SK-N-SH (cell line): ENCODE results near the gene CNTN4. TPM values are rescaled to one million over a fixed set of nuclear protein-coding genes. Genes with fewer than 3 reads are reported as not detected.

Source experiments
- CTCF ChIA-PET: fragments of 300-600, 350-600 bp; formaldehyde crosslinking; extraction: SDS; loops from one replicate; lab custom pipeline; 2021; lab: Yijun Ruan, JAX
- POLR2A ChIA-PET: fragments of 350-600 bp; sonication (Branson Sonifier 250); formaldehyde crosslinking; extraction: SDS; loops from one replicate; lab custom pipeline; 2020; ENCODE audit warnings: antibody characterized with exemption, inconsistent platforms; lab: Yijun Ruan, JAX
- DNase-seq: peaks from one replicate; pipeline ENCODE4 v3.0.0; 2012
- H2AFZ ChIP-seq: fragments of 200-600 bp; sonication (generic); 2 replicates; pipeline ENCODE4 v1.8.1; 2016; ENCODE audit warnings: antibody characterized with exemption, mild to moderate bottlenecking, low read depth
- H3F3A ChIP-seq: fragments of 200-600 bp; sonication (generic); replicated peaks from 2 replicates; pipeline ENCODE3; 2016; ENCODE audit warnings: antibody characterized with exemption, mild to moderate bottlenecking; ENCODE audit not compliant: insufficient read depth
- H3K27ac ChIP-seq, 2 experiments: fragments of 200-500 bp in 1 of 2; fragments of 200-600 bp in 1 of 2; sonication (Bioruptor generic) in 1 of 2; sonication (generic), shearing (Covaris generic) in 1 of 2; 2 replicates each; pipeline versions ENCODE4 v1.5.1 to v1.6.1; 2014 to 2016; ENCODE audit warnings: low read depth in 2 of 2, inconsistent platforms in 1 of 2, low read length in 1 of 2, mild to moderate bottlenecking in 1 of 2, mixed read lengths in 1 of 2
- H3K27me3 ChIP-seq: fragments of 200-600 bp; sonication (generic), shearing (Covaris generic); 2 replicates; pipeline ENCODE4 v1.6.1; 2016; ENCODE audit warnings: mixed run types; ENCODE audit not compliant: insufficient read depth
- H3K36me3 ChIP-seq, 2 experiments: fragments of 200-500 bp in 1 of 2; fragments of 200-600 bp in 1 of 2; sonication (Bioruptor generic) in 1 of 2; sonication (generic) in 1 of 2; replicated peaks in 1 of 2; 2 replicates each; pipeline versions ENCODE3 to v1.5.1; 2014 to 2016; ENCODE audit warnings: low read length in 1 of 2, mild to moderate bottlenecking in 1 of 2; ENCODE audit not compliant: insufficient read depth in 2 of 2, control insufficient read depth in 1 of 2
- H3K4me1 ChIP-seq, 2 experiments: fragments of 200-500 bp in 1 of 2; fragments of 200-600 bp in 1 of 2; sonication (Bioruptor generic) in 1 of 2; sonication (generic), shearing (Covaris generic) in 1 of 2; 2 replicates each; pipeline versions ENCODE4 v1.5.1 to v1.6.1; 2014 to 2016; ENCODE audit warnings: low read depth in 1 of 2, low read length in 1 of 2, mixed run types in 1 of 2; ENCODE audit not compliant: insufficient read depth in 2 of 2, control insufficient read depth in 1 of 2
- H3K4me2 ChIP-seq: fragments of 200-600 bp; sonication (generic), shearing (Covaris generic); 2 replicates; pipeline ENCODE4 v1.6.1; 2017; ENCODE audit warnings: mixed run types
- H3K4me3 ChIP-seq, 2 experiments: fragments of 200-500 bp in 1 of 2; fragments of 200-600 bp in 1 of 2; sonication (Bioruptor generic) in 1 of 2; sonication (generic), shearing (Covaris generic) in 1 of 2; 2 replicates each; pipeline versions ENCODE4 v1.5.1 to v1.8.1; 2014 to 2016; ENCODE audit warnings: low read depth in 2 of 2, inconsistent platforms in 1 of 2, low read length in 1 of 2, mild to moderate bottlenecking in 1 of 2, mixed read lengths in 1 of 2, moderate library complexity in 1 of 2
- H3K79me2 ChIP-seq: fragments of 200-600 bp; sonication (generic); 2 replicates; pipeline ENCODE4 v1.8.1; 2017; ENCODE audit warnings: mild to moderate bottlenecking; ENCODE audit not compliant: insufficient read depth
- H3K9ac ChIP-seq: fragments of 200-600 bp; sonication (generic); 2 replicates; pipeline ENCODE4 v1.6.1; 2017; ENCODE audit warnings: mixed run types
- H3K9me2 ChIP-seq: fragments of 200-600 bp; sonication (generic); 2 replicates; pipeline ENCODE4 v1.6.1; 2017; ENCODE audit warnings: mixed run types
- H3K9me3 ChIP-seq: fragments of 200-600 bp; sonication (generic); 2 replicates; pipeline ENCODE4 v1.6.1; 2017; ENCODE audit warnings: mixed run types, mild to moderate bottlenecking, moderate library complexity
- H4K20me1 ChIP-seq: fragments of 200-600 bp; sonication (generic); 2 replicates; pipeline ENCODE4 v1.6.1; 2017; ENCODE audit warnings: mild to moderate bottlenecking, mixed run types; ENCODE audit not compliant: insufficient read depth
- EZH2phosphoT487 ChIP-seq: fragments of 200-600 bp; sonication (generic); IDR thresholded peaks from 2 replicates; pipeline ENCODE4 v1.6.1; 2017; ENCODE audit warnings: low read depth, mixed run types, mild to moderate bottlenecking, antibody characterized with exemption, moderate library complexity, borderline replicate concordance
- JUND ChIP-seq: IDR thresholded peaks from 2 replicates; pipeline ENCODE4 v1.4.0; 2012
- NFIC ChIP-seq: IDR thresholded peaks from 2 replicates; pipeline ENCODE4 v1.4.0; 2012; ENCODE audit warnings: borderline replicate concordance
- POLR2AphosphoS5 ChIP-seq: IDR thresholded peaks from 2 replicates; pipeline ENCODE4 v1.6.1; 2012; ENCODE audit warnings: low read depth, low read length
- RAD21 ChIP-seq: IDR thresholded peaks from 2 replicates; pipeline ENCODE4 v1.6.1; 2012; ENCODE audit warnings: mild to moderate bottlenecking, low read length
- RCOR1 ChIP-seq: fragments of 150-350 bp; IDR thresholded peaks from 2 replicates; pipeline ENCODE4 v1.6.1; 2017; ENCODE audit warnings: antibody characterized with exemption, low read length
- REST ChIP-seq: IDR thresholded peaks from 2 replicates; pipeline ENCODE4 v1.6.1; 2012; ENCODE audit warnings: mild to moderate bottlenecking, low read depth, low read length, moderate library complexity
- RXRA ChIP-seq: IDR thresholded peaks from 2 replicates; pipeline ENCODE4 v1.4.0; 2012; ENCODE audit warnings: low read depth, mild to moderate bottlenecking, borderline replicate concordance
- SIN3A ChIP-seq: IDR thresholded peaks from 2 replicates; pipeline ENCODE4 v1.6.1; 2012; ENCODE audit warnings: low read depth, mild to moderate bottlenecking, low read length, moderate library complexity, borderline replicate concordance
- TAF1 ChIP-seq: IDR thresholded peaks from 2 replicates; pipeline ENCODE4 v1.6.1; 2012; ENCODE audit warnings: low read depth, mild to moderate bottlenecking, low read length, moderate library complexity, borderline replicate concordance
- TEAD4 ChIP-seq: IDR thresholded peaks from 2 replicates; pipeline ENCODE4 v1.4.0; 2012; ENCODE audit warnings: mild to moderate bottlenecking, borderline replicate concordance; ENCODE audit not compliant: insufficient read depth
- WGBS: methylation state at CpG from one replicate; pipeline ENCODE4 v1.1.6; 2017; ENCODE audit warnings: low lambda C conversion rate; 5-methylcytosine and 5-hydroxymethylcytosine counted together
- polyA plus RNA-seq, 3 experiments: library from polyadenylated mRNA; depleted of rRNA; stranded (reverse); fragments of >200 nt; gene quantifications; 2 replicates each; pipeline ENCODE4 v1.2.3, GENCODE V29; 2012
- TF ChIP-seq, protein P1 (sequence below): fragments of 150-350 bp; IDR thresholded peaks from 2 replicates; pipeline ENCODE4 v1.6.1; 2017; ENCODE audit warnings: antibody characterized with exemption, low read length, low read depth, borderline replicate concordance
- TF ChIP-seq, protein P2 (sequence below): IDR thresholded peaks from 2 replicates; pipeline ENCODE4 v1.4.0; 2012; ENCODE audit warnings: low read depth, borderline replicate concordance

Gene CNTN4
- polyA plus RNA-seq, 1 of the 3 experiments (the other 2 are of a cell fraction), result 0.12 TPM

DNA sequence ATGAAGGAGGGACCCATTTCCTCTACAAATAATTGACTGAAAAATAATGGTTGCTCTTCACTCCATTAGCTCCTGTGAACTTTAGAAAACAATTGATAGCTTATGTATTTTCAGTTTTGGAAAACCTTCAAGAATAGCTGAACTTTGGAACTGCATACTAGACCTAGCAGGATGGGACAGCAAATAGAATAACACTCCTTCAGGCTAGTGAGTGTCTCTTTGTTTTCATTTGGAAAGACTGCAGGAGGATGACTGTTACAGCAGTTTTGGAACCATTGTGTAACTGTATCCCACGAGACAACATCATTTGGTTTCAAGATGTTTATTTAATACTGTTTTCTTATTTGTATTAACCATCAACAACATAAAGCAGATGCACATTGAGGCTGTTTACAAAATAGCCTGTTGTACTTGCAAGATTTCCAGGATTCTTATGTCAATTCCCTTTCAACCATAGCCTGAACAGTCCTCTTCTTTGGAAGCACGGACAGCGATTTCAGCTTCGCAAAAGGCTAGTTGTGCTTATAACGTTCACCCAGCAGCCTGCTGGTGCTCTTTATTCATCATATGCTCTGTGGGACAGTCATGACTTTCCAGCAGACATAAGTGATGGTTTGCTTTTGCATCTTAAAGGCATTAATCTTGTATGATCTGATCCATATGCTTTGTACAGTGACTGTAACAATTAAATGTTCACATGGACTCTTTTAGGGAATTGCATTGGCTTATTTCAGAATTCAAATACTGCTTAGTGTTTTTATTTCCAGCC, 676.0 kb downstream of the CNTN4 start:
- H3K4me3 ChIP-seq, result no peak overlapping the region
- 54% methylated on average over 5 of the region's 5 CpGs for WGBS
- TF ChIP-seq RCOR1 (no peak), NFIC (no peak), POLR2AphosphoS5 (no peak), SIN3A (no peak)
- TF ChIP-seq, all 33 proteins: peak for 0
- CTCF ChIA-PET, result no interaction called here
- no peaks in the 10 kb centered on the region for H4K20me1 ChIP-seq
- no peaks in the 10 kb centered on the region for H3K79me2 ChIP-seq
- H3K4me2 ChIP-seq, result no peak overlapping the region
- no peak overlapping the region for H2AFZ ChIP-seq
- H3K9ac ChIP-seq, result no peak overlapping the region
- H3K27ac ChIP-seq, result no peak overlapping the region
- no peaks in the 10 kb centered on the region for H3K36me3 ChIP-seq
- no peaks in the 10 kb centered on the region for H3K9me2 ChIP-seq
- H3K4me1 ChIP-seq, result no peaks in the 10 kb centered on the region; a peak in 2 of 4 replicates
- POLR2A ChIA-PET, result no interaction called here
- no peaks in the 10 kb centered on the region for H3K27me3 ChIP-seq
- H3F3A ChIP-seq, result no peaks in the 10 kb centered on the region
- DNase-seq, result no peak
- no peaks in the 10 kb centered on the region for H3K9me3 ChIP-seq

DNA sequence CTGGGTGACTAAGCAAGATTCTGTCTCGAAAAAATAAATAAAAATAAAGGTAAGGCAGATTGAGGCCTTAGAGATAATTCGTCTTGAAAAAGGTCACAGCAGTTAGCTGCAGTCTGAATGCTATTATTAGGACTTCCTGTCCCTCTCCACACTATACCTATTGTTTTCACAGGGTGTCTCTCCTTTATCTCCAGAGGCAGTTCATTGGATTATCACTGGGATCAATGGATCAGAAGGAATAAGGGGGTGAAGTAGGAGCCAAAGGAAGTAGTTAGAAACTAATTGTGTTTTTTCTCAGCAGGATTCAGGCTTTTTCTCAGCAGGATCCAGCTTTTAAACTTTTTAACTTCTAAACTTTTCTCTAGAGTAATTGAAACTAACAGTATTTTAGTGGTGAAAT, 684.6 kb downstream of the CNTN4 start:
- POLR2A ChIA-PET, result no interaction called here

GRCh38 chr3:2784627-2785026, 686.0 kb downstream of the CNTN4 start:
- H3K4me3 ChIP-seq, result no peak overlapping the region
- no peak overlapping the region for H2AFZ ChIP-seq
- H3K4me2 ChIP-seq, result no peak overlapping the region
- ChIA-PET CTCF (interaction anchor here (1.4 kb wide), 1 partner anchor 231 kb away, joined by 4 read pairs; no protein-coding TSS in a partner anchor), POLR2A (no interaction called here)
- H3K79me2 ChIP-seq, result no peaks in the 10 kb centered on the region
- H3K4me1 ChIP-seq, result no peaks in the 10 kb centered on the region
- 67% methylated on average over 2 of the region's 2 CpGs for WGBS
- no peaks in the 10 kb centered on the region for H3K36me3 ChIP-seq
- H3K9ac ChIP-seq, result no peak overlapping the region
- no peaks in the 10 kb centered on the region for H3K27me3 ChIP-seq
- no peak for DNase-seq
- no peaks in the 10 kb centered on the region for H3F3A ChIP-seq
- H3K27ac ChIP-seq, result no peak overlapping the region
- no peaks in the 10 kb centered on the region for H4K20me1 ChIP-seq
- no peaks in the 10 kb centered on the region for H3K9me2 ChIP-seq
- H3K9me3 ChIP-seq, result no peaks in the 10 kb centered on the region
- no peak for TF ChIP-seq RXRA
- TF ChIP-seq TEAD4, result no peak
- TF ChIP-seq, protein P1, sequence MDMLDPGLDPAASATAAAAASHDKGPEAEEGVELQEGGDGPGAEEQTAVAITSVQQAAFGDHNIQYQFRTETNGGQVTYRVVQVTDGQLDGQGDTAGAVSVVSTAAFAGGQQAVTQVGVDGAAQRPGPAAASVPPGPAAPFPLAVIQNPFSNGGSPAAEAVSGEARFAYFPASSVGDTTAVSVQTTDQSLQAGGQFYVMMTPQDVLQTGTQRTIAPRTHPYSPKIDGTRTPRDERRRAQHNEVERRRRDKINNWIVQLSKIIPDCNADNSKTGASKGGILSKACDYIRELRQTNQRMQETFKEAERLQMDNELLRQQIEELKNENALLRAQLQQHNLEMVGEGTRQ, result no peak
- TF ChIP-seq EZH2phosphoT487, result no peak
- TF ChIP-seq TAF1, result no peak
- TF ChIP-seq REST, result no peak
- TF ChIP-seq RAD21, result no peak
- no peak for TF ChIP-seq POLR2AphosphoS5
- TF ChIP-seq JUND, result no peak

More for the DNA sequence above, 684.6 kb downstream of the CNTN4 start:
- Histone ChIP-seq H3K79me2 (no peaks in the 10 kb centered on the region), H3F3A (no peaks in the 10 kb centered on the region), H3K9me3 (no peaks in the 10 kb centered on the region), H3K9me2 (no peaks in the 10 kb centered on the region), H3K36me3 (no peaks in the 10 kb centered on the region), H2AFZ (no peak overlapping the region), H4K20me1 (no peaks in the 10 kb centered on the region), H3K9ac (no peak overlapping the region), H3K4me3 (no peak overlapping the region), H3K4me2 (no peak overlapping the region), H3K4me1 (no peaks in the 10 kb centered on the region), H3K27ac (no peak overlapping the region), H3K27me3 (no peaks in the 10 kb centered on the region)
- DNase-seq, result no peak
- TF ChIP-seq, protein P2, sequence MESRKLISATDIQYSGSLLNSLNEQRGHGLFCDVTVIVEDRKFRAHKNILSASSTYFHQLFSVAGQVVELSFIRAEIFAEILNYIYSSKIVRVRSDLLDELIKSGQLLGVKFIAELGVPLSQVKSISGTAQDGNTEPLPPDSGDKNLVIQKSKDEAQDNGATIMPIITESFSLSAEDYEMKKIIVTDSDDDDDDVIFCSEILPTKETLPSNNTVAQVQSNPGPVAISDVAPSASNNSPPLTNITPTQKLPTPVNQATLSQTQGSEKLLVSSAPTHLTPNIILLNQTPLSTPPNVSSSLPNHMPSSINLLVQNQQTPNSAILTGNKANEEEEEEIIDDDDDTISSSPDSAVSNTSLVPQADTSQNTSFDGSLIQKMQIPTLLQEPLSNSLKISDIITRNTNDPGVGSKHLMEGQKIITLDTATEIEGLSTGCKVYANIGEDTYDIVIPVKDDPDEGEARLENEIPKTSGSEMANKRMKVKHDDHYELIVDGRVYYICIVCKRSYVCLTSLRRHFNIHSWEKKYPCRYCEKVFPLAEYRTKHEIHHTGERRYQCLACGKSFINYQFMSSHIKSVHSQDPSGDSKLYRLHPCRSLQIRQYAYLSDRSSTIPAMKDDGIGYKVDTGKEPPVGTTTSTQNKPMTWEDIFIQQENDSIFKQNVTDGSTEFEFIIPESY, result no peak
- CTCF ChIA-PET, result interaction anchor here (1.2 kb wide), 1 partner anchor 9 kb away, joined by 3 read pairs; no protein-coding TSS in a partner anchor
- WGBS, result 10% methylated on average over 2 of the region's 2 CpGs
